Neural crest cell (in vitro differentiated cells): ENCODE results near the gene WDR74. TPM values are rescaled to one million over a fixed set of nuclear protein-coding genes. Genes with fewer than 3 reads are reported as not detected.

Experiments used
- DNase-seq: peaks from one replicate; pipeline ENCODE4 v3.0.0; 2021; ENCODE audit warnings: low read depth, mixed read lengths, low spot score
- H3K27ac Mint-ChIP-seq: one replicate; pipeline ENCODE4 v1.8.0; 2021; ENCODE audit warnings: mild to moderate bottlenecking, mixed read lengths; ENCODE audit not compliant: unreplicated experiment
- H3K27me3 Mint-ChIP-seq: 2 replicates; pipeline ENCODE4 v1.8.0; 2021; ENCODE audit warnings: low read depth, mild to moderate bottlenecking, mixed read lengths
- H3K36me3 Mint-ChIP-seq: 2 replicates; pipeline ENCODE4 v1.8.0; 2021; ENCODE audit warnings: low read depth, mild to moderate bottlenecking, mixed read lengths
- H3K4me1 Mint-ChIP-seq: 2 replicates; pipeline ENCODE4 v1.8.0; 2021; ENCODE audit warnings: mixed read lengths
- H3K4me3 Mint-ChIP-seq: one replicate; pipeline ENCODE4 v1.8.0; 2021; ENCODE audit warnings: mild to moderate bottlenecking, mixed read lengths
- H3K9me3 Mint-ChIP-seq: 2 replicates; pipeline ENCODE4 v1.8.0; 2021; ENCODE audit warnings: mixed read lengths
- total RNA-seq: library from RNA; stranded (reverse); gene quantifications from 2 replicates; pipeline ENCODE4 v1.2.1, GENCODE V29; 2021
- TF ChIP-seq, protein P1 (sequence below): fragments of 200-600 bp; sonication (generic); conservative IDR thresholded peaks from 2 replicates; pipeline ENCODE4 v1.5.0; 2021; ENCODE audit warnings: antibody characterized with exemption, mild to moderate bottlenecking

Gene WDR74
- total RNA-seq, 1 donor from 2014 or later: 62.1 TPM

DNA sequence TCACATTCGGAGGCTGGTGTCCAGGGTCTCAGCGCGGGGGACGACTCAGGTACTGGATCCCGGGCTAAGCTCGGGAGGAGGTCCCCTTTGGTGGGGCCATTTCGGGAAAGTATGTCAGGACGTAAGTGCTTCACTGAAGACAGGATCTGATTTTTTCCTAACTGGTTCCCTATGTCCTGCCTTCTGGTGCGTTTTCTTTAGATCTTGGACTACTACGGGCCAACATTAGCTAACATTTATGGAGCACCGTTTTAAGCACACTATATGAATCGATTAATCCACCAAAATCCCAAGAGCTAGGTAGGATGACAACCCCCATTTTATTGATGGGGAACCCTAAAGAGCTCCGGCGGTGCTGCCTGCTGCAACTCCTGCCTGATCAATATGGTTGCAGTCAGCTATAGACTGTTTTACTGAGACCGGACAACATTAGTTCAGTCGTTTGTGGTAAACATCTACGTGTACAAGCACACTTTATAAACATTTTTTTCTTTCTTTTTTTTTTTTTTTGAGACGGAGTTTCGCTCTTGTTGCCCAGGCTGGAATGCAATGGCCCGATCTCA is 17.0 kb upstream of the WDR74 start:
- TF ChIP-seq, protein P1, sequence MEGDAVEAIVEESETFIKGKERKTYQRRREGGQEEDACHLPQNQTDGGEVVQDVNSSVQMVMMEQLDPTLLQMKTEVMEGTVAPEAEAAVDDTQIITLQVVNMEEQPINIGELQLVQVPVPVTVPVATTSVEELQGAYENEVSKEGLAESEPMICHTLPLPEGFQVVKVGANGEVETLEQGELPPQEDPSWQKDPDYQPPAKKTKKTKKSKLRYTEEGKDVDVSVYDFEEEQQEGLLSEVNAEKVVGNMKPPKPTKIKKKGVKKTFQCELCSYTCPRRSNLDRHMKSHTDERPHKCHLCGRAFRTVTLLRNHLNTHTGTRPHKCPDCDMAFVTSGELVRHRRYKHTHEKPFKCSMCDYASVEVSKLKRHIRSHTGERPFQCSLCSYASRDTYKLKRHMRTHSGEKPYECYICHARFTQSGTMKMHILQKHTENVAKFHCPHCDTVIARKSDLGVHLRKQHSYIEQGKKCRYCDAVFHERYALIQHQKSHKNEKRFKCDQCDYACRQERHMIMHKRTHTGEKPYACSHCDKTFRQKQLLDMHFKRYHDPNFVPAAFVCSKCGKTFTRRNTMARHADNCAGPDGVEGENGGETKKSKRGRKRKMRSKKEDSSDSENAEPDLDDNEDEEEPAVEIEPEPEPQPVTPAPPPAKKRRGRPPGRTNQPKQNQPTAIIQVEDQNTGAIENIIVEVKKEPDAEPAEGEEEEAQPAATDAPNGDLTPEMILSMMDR: no peak
- Mint-ChIP-seq H3K4me3 (peak overlapping the region; percentile 98), H3K27ac (peak overlapping the region; percentile 100), H3K9me3 (no peaks in the 10 kb centered on the region), H3K36me3 (peaks cover 46% of the 10 kb centered on the region), H3K4me1 (peaks cover 80% of the 10 kb centered on the region), H3K27me3 (peaks cover 29% of the 10 kb centered on the region)
- DNase-seq: no peak

GRCh38 chr11:62855571-62856332 is 16.4 kb upstream of the WDR74 start:
- Mint-ChIP-seq H3K9me3 (no peaks in the 10 kb centered on the region), H3K27ac (peak overlapping the region; percentile 100), H3K4me3 (peak overlapping the region; percentile 98), H3K36me3 (peaks cover 46% of the 10 kb centered on the region), H3K4me1 (peaks cover 80% of the 10 kb centered on the region), H3K27me3 (peaks cover 32% of the 10 kb centered on the region)
- TF ChIP-seq, protein P1: no peak
- DNase-seq: peak; percentile 97

GRCh38 chr11:62854825-62855570 is 15.6 kb upstream of the WDR74 start:
- H3K4me3 Mint-ChIP-seq: peak overlapping the region; percentile 98
- peak overlapping the region; percentile 100 for H3K27ac Mint-ChIP-seq
- H3K36me3 Mint-ChIP-seq: peaks cover 46% of the 10 kb centered on the region
- H3K9me3 Mint-ChIP-seq: no peaks in the 10 kb centered on the region
- TF ChIP-seq, protein P1: no peak
- peaks cover 36% of the 10 kb centered on the region for H3K27me3 Mint-ChIP-seq
- no peak for DNase-seq
- H3K4me1 Mint-ChIP-seq: peaks cover 75% of the 10 kb centered on the region

GRCh38 chr11:62854013-62854824 is 14.8 kb upstream of the WDR74 start:
- H3K27me3 Mint-ChIP-seq: peaks cover 40% of the 10 kb centered on the region
- peak overlapping the region; percentile 98 for H3K4me3 Mint-ChIP-seq
- peak overlapping the region; percentile 100 for H3K27ac Mint-ChIP-seq
- H3K4me1 Mint-ChIP-seq: peaks cover 68% of the 10 kb centered on the region
- no peaks in the 10 kb centered on the region for H3K9me3 Mint-ChIP-seq
- no peak for DNase-seq
- peaks cover 46% of the 10 kb centered on the region for H3K36me3 Mint-ChIP-seq
- TF ChIP-seq, protein P1: no peak
